NCI-H128 (cell line): Measurements from ENCODE around the gene COPB1.

Experiments used
- DNase-seq: peaks from one replicate; lab custom pipeline; 2025; ENCODE audit not compliant: unreplicated experiment; lab: John Stamatoyannopoulos, UW

The COPB1 gene

DNA sequence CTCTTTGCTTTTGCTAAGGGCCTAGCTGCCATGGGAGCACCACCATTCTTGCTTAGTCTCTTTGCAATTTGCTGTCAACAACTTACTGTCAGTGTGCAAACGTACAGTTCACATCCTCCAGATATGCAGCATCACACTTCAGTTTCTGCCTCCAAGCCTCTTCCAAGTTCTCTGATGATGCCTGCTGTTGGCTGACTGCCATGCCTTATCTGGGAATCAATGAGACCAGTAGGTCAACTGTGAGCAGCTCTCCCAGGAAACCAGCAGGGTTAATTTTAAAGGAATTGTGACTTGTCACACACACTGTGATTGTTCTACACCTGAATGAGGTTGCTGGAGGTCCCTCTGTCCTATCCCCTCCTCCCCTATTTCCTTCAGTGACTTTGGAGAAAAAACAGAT lies 56.0 kb downstream of the COPB1 start:
- DNase-seq, result no peak

DNA sequence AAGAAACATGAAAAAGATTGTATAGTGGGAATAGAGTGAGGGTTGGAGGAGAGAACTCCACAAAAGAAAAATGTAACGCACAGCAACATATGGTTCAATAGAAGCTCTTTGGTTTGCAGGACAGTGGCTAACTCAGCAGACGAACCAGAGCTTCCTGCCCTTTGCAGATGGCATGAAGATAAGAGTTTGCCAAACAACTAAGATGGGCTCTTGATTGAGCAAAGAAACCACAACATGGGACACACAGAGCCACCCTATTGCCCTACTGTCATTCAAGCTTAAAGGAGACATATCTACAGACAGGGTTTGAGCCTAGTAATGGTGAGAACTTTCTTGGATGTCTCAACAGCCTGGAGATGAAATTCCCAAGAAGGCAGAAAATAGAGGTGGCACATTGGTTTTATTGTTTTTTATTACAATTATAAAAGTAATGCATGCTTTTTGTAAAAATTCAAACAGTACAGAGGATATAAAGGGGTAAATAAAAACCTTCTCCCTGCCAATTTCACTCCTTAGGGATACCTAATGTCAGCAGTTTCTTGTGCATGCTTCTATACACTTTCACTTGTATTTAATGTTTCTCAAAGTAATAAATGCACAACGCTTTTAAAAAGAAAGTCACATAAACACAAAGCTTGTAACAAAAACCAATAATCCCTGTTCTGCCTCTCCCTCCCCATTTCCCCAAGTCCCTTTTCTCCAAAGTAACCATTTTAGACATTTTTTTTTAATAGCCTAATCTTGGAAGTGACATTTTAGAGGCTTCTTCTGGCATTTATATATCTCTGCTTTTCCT lies 63.7 kb downstream of the COPB1 start:
- DNase-seq, result no peak

DNA sequence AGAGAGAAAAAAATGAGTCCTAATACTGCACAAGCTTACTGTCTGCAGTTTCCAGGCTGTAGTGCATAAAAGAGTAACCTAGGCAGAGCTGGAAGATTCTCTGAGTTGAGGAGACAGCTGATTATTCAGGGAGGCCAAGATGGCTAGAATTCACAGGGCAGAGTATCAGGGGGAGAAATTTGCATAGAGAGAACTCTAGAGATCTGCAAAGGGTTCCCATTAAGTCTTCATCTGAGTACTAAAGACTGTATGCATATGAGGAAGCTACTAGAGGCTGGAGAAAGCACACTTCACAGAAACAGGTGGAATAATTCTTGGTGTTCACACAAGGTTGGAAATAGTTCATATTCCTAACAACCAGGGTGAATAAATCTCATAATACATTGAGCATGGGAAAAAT lies 74.0 kb downstream of the COPB1 start:
- no peak for DNase-seq

DNA sequence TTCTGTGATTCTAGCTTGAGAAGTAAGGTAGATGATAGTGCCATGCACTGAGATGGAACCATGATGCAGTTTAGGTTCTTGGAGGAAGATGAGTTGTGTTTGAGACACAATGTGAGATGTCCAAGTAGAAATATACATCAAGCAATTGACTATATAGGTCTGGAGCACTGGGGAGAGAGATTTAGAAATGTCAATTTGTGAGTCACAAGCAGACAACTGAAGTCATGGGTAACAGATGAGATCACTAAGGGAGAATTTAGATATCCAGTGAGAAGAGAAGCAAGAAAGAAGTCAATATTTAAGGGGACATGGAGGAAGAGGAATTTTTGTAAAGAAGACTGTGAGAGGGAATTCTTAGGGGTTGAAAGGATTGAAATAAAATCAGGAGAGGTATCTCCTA lies 75.5 kb downstream of the COPB1 start:
- DNase-seq, result no peak

DNA sequence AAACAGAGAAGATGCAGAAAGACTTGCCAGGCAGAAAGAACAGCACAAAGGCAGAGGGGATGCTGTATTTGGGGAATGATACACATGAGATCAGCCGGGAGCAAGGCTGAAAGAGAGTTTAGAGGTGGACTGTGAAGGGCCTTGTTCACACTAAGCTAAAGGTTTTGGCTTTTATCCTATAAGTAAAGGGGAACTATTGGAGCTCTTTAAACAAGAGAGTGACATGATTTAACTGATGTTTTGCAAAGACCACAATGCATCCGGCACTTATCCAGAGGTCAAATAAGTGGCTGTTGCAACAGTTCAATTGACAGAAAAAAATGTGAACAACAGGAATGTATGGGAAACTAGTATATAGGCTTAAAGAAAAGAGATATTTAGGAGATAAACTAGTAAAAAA lies 76.0 kb downstream of the COPB1 start:
- no peak for DNase-seq

DNA sequence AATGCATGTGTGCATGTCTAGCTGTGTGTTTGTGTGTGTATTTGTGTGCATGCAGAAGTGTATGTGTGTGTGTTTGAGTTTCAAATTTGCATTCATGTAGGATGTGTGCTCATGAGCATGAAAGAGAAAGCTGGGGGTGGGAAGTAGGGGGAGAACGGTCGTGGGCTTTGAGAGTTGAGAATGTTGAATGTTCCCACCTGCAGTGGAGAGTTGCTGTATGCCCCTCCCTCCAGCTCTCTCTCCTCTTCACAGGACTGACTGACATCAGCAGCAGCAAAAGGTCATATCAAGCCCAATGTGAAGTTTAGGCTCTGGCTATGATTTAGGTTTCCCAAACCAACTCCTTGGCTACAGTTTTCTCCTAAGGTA lies 76.8 kb downstream of the COPB1 start:
- no peak for DNase-seq

DNA sequence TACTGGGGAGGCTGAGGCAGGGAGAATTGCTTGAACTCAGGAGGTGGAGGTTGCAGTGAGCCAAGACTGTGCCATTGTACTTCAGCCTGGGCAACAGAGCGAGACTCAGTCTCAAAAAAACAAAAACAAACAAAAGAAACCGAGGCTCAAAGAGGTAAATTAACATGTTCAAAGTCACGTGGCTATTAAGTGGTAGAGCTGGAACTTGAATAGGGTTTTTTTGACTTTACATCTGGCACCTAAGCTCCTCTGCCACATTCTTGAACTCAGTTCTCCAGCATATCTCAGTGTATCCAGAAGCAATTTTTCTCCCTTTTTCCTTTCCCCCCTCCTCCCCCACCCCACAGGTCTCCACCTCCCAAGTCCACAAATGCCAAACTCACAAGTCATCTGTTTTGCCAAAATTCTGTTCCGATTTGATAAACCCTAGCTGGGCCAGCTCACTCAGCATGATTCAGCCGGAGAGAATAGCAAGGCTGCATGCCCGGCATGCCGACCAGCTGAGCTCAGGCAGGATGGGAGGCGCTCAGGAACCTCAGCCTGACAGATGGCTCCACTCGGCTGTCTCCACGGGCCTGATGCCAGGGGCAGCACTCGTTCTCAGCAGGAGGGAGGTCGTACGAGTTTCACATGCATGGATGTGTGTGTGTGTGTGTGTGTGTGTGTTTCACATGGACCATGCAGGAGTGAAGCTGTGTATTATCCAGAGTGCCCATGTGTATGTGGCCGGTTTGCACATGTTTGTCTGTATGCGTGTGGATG lies 77.4 kb downstream of the COPB1 start:
- peak; percentile 73 for DNase-seq

DNA sequence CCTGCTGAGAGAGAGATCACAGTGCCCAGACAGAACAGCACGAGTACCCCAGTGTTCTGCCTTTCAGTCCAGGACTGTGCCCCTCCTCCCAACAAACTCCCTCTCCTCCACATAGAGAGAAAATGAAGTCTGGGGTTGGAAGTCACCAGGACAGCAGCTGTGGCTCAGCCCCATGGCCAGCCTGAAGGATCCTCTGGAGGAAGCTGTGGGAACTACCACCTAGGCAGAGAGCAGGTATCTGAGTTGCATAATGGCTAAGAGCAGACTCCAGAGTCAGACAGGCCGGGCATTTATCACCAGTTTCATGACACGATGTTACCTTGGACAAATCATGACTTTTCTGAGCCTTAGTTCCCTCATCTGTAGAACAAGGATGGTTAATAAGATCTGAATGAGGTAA lies 79.4 kb downstream of the COPB1 start:
- DNase-seq, result no peak

DNA sequence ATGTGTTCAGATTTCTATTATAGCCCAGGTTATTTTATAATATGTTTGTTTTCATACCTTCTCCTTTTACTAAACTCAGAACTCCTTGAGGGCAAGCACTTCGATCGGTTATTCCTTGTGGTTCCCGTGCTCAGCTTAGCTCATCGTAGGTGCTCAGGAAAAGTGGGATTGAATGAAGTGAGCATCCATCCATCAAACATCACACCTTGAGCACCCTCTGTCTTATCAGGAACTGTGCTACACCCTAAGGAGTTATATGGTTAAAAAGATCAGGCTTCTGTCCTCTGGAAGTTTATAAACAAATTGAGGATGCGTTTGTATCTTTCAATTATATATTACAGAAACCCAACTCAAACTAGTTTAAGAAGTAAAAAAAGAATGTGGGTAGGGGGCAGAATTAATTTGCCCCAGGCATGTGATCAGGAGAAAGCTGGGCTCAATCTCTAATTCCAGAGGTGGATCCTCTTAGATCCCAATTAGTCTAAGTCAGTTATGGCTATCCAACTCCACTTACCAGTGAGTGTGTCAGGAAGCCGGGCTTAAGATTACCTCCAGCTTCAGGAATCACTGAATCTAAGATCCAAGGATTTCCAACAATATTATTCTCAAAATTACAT lies 80.7 kb downstream of the COPB1 start:
- no peak for DNase-seq

DNA sequence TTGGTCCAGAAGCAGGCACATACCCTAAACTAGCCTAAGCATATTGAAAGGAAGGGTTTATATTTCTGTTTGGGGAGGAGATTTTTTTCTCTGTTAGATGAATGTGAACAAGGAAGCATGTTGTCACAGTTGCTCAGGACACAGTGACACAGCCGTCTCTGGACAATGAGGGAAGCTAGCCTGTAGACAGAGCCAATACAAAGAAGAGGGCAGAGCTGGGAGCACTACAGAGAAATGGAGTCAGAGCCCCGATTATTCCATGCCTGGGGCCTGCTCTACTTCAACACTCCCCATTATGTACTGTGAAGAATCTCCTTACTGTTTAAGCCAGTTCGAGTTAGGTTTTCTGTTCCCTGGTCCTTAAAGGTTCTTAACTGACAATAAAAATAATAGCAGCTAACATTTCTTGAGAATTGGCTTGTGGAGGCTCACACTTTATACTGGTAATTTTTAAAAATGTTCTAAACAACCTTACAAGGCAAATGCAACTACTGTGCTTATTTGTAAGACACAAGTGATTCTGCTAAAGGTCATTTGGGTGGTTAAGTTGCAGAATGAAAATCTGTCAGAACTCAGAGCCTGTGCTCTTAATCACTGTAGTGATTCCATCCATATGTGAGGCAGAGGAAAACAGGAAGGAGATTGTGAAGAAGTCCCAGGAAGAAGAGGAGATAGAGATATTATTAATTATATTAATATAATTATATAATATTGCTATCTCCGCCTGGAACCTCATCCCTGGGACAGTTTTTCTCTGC lies 81.8 kb downstream of the COPB1 start:
- DNase-seq, result no peak

DNA sequence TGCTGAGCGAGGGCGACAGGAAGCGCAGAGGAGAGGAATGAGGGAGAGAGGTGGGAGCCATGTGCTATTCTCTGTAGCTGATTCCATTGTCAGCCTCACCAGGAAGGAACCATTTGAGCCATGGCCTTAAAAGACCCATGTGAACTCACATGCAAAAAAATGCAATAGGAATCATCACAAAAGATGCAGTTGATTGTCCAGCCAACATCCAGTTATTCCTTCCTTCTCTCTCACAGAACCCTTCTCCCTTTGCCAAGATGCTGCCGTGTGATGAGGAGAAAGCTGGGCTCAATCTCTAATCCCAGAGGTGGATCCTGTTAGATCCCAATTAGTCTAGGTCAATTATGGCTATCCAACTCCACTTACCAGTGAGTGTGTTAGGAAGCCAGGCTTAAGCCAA lies 82.4 kb downstream of the COPB1 start:
- no peak for DNase-seq

DNA sequence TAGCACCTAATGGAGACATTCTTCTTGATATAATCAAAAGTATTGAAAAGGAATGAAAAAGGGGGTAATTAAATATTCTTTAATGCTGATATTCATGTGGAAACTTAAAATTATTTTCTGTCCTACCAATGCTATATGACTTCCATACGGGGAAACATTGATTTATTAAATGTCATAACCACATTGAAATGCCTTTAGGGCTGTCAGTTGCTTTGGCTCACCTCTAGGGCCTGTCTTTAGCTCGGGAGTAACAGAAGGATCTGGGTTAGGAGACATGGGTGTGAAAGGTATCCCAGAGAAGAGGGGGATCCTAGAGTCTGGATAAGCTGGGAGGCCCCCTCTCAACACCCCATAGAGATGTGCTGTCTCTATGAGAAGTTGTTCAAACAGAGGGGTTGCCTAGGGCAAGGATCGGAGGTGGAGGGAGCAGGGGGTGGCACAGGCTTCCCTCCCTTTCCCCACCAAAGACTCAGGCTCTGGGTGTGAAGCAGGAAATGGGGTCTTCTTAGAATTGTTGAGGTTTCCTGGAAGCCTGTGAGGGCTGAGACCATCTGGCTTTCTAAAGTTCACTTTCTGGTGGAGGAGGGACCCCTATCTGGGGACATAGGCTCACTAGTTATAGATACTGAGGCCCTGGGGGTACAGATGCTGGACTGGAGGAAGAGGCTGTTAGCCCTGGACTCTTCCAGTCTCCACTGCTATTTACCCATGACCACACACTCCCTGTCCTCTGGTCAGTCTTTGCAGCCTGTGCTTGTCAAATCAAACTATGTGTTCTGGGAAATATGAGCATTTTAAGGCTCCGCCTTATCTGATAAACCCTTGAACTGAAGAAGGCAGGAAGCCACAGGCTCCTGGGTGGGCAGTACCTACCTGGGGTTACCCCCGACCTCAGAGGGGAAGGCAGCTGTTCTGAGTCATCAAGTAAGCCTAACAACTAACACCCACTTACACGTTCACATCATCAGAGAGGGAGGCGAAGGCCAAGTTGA lies 84.8 kb downstream of the COPB1 start:
- no peak for DNase-seq

DNA sequence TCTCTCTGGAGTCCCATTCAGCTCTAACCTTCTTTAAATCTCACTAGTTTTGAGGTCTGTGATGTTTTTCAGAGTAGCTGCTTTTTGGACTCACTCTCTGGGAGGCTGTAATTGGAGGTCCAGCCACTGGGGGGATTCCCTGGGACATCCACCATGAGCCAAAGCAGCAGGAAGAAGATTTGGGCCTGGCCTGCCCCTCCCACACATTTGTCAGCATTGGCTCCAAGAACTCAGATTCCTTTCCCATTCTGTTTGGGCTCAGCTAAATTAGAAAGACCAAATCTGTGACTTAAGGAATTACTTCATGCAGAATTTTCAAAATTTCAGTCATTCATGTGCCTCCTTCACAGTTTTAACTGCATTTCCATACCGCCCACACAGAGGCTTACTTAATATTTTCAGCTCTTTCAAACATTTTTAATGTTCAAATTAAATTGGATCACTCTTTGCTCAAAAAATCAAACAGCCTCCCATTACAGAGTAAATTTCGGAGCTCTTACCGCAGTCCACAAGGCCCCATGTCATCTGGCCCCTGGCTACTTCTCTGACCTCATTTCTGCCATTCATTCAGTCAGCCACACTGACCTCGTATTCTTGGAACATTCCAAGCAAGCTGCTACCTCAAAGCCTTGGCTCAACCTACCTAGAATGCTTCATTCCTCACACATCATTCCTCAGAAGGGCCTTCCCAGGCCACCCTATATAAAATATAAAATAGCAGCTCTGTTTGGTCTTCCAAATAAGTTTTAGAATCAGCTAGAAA lies 86.1 kb downstream of the COPB1 start:
- DNase-seq, result no peak

DNA sequence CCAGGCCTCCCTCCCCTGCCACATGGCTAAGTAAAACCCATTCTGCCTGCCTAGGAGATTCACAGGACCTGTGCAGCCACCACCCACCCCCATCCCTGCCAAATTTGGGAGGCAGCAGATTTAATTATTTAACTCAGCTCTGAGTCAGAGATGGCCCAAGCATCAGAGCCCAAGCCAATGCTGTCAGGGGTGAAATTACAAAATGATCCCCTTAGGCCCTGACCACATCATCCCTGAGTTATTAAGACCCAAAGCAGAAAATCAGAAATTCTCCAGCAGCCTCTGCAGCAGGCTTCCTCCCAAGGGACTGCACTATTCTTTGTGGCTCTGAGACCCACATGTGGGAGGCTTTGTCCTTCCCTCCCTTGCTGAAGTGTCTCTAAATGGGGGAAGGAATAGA lies 87.8 kb downstream of the COPB1 start:
- DNase-seq, result no peak

DNA sequence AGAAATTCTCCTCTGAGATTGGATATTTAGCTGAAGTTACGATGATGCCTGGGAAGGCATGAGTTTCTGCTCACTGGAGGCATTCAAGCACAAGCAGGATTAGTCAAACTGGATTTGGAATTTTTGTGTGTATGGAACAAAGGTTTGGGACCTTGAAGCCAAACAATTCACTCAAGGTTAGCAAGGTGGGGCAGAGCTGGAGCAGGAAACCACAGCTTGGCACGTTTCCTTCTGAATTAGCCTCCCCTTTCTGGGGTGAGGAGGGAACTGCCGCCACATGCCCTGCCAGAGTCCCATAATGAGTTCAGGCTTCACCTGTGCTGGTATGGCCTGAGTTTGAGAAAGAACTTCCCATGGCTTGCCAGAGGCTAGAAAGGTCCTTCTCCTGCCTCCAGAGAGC lies 89.7 kb downstream of the COPB1 start:
- no peak for DNase-seq

DNA sequence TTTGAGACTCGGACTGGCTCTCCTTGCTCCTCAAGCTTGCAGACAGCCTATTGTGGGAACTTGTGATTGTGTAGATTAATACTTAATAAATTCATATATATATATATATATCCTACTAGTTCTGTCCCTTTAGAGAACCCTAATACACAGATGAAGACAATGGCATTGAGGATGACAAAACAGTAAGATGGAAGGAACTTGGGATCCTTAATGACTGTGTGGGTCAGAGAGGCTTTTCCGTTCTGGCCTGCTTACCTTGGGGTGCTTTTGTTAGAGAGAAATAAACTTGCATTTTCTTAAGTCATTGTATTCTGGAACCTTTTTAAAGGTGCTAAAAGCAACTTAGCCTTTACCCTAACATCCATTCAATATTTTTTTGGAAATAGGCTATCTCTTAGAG lies 91.0 kb downstream of the COPB1 start:
- no peak for DNase-seq
